ENCODE results near the gene BARHL1.

BARHL1 gene

DNA sequence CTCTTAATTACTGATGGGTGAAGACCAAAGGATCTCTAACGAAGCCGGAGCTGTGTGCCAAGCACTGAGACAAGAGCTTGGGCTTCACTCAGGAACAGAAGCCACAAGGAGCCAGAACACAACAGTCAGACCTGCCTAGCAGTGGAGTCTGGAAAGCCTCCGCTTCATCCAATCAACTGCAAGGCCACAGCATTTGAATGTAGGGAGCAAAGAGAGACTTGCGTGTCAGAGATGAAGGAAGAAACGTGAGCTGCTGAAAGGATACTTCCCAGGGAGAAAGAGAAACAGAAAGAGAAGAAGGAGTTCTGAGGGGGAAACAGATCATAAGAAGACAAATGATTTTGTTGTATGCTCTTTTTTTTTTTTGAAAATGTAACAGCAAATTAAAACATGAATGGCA, 43.9 kb downstream of the BARHL1 start:
- DNase-seq: no peak

DNA sequence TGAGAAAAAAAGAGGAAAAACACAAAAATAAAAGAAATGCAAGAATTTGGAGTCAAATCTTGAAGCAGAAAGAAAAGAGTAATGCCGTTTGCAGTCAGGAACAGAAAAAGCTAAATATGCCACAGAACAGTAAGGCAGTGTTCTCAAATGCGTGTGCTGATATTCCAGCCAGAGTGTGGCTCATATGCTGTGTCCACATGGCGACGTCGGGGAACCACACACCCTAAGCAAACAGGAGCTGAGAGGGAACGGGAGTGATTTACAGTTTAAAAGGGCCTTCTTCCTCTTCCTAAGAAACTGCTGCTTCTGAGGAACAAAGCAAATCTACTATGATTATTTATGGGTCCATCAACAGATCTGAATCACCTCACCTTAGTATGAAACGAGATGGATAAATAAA, 44.7 kb downstream of the BARHL1 start:
- no peak for DNase-seq

- DNase-seq: no peak
Observed at GRCh38 chr9:132627594-132627993, 45.2 kb downstream of the BARHL1 start.

DNA sequence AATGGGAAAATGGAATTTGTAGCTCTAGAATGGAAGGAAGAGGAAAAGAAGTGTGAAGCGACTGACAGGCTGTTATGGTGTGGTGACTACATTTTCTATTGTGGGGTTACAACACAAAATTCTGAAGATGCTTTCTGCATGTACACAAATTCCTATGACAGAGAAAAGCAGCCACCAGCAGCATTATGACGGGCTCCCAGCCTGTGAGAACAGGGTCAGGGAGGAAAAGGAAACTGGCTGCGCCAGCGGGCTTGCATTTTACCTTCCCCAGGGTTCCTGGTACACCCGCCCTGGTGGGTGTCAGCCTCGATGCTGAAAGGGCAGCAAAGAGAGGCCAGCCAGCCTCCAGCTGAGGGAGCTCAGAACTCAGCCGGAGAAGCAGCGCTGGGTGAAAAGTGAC, 46.3 kb downstream of the BARHL1 start:
- DNase-seq: no peak

GRCh38 chr9:132630116-132630515, 47.7 kb downstream of the BARHL1 start:
- DNase-seq: no peak

DNA sequence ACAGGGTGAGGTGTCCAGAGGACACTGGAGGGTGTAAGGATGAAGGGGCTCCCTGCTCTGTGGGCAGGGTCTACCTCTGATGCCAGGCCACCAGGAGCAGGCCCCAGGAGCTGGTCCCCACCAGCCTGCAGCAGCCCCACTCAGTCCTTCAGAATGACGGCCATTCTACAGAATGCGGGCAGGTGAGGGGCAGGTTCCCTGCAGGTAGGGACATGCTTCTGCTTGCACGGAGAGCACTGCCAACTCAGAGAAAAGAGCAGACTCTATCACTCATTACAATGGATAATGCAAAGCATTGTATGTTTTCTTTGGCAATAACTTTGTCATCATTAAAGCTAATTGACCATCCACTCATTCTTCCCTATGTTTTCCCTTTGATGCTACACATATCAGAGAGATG, 48.4 kb downstream of the BARHL1 start:
- DNase-seq: no peak

DNA sequence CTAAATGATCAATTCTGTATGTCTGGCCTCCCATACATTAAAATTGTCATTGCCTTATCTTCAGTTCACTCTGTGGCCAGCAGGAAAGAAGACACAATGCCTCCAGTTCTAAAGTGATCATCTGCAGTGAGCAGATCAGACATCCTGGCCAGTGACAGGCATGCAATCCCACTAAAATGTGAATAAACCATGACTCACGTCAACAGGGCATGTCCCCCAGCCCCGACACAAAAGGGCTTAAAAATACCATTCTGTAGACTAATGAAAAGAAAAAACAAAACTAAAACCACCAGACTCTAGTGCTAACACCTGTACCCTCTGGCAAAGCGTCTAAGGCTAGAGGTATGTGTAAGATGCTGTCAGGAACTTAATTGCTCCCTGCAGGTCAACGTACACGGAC, 48.9 kb downstream of the BARHL1 start:
- no peak for DNase-seq

DNA sequence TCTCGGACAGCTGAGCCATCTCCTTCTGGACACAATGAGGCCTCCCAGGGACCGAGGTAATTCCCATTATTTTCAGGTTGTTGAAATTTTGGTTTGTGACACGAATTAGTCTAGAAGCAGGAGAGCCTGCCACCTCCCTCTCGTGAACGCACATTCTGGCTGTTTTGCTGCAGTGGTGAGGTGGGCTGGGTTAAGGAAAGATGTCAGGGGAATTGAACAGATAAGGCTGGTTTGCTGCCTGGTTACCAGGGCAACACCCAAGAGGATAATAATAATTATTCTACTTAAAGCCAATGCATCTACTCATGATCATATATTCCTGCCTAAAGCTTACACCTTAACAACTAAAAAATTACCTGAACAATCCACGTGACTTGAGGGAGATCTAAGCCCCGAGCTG, 49.3 kb downstream of the BARHL1 start:
- no peak for DNase-seq

GRCh38 chr9:132632413-132633129, 50.2 kb downstream of the BARHL1 start:
- DNase-seq: no peak

GRCh38 chr9:132634327-132634726, 51.9 kb downstream of the BARHL1 start:
- no peak for DNase-seq

GRCh38 chr9:132637351-132637750, 54.9 kb downstream of the BARHL1 start:
- DNase-seq: no peak

GRCh38 chr9:132637801-132638200, 55.4 kb downstream of the BARHL1 start:
- no peak for DNase-seq

DNA sequence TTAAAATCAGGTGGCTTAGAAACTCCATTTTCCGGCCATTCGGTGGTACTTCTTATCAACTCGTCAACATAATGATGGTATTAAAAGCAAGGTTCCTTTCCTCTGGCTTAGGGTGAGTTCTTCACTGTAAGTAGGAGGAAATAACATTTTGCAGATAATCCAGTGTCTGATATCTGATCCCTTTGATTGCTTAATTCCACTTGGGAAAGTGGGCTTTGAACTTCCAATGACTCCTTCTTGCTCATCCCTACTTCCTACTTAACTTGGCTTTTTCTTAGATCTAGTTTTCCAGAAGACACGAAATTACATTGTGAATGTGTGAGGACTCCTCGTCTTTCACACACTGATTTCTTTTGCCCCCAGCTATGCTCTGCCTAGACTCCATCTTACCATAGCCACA, 55.8 kb downstream of the BARHL1 start:
- DNase-seq: no peak

DNA sequence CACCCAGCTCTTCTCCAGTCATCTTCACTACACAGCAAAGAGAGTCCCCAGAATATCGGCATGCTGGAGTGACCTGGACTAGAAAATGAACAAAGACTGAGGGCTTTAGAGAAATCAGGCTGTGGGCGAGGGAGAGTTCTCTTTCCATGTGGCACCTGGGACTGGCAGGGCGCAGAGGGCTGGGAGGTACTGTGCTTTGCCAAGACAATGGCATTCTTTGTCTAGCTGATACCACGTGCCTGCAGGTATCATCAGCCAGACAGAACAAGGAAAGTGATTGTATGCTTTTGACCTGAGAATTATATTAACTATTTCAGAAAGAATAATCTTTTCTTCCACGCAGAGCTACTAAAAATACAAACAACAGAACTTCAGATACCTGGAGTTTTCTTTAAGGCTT, 56.9 kb downstream of the BARHL1 start:
- DNase-seq: no peak
